ENCODE results near the gene TAF6L.
"Not testable (repeated sequence)": the region's sequence is repeated elsewhere in the genome, so short reads cannot be mapped to it uniquely, and the experiment has no call there.

Gene TAF6L

DNA sequence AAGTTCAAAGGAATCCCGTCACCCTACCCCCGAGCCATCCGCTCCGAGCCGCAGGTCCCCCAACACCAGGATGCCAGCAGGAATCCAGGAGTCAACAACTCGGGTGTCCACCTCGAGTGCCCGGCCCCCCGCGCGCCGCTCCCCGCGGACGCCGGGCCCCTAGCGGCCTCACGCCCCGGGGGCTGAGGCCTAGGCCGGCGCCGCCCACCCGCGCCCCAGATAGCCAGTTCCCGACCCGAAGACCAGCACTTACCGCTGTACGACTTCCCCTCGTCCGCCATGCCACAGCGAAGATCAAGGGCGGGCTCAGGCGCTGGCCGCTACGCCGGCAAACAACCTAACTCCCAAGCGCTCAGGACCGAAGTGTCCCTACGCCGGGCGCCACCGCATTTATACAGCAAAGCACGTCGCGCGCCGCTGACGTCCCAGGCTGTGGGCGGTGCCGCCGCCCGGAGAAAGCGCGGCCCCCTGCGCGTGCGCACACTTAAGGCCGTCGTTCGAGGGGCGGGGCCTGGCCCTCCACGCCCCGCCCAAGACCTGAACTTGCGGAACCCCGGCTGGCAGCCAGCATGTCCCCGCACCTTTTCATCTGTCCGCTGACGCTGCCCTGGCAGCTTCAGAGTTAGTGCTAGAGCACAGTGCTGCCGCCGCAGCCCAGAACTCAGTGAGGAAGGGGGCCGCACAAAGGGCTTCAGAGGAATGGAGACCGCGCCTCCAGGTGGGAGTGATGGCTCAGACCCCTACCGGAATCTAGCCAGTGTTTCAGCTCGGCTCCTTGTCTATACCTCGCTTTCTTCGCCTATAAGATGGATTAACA lies 34.1 kb downstream of the TAF6L start, which contains the start of gene NXF1:
Gene NXF1 (minus strand): TSS at position 365 of the 817 bp plus-strand sequence. CDS start 84 bp downstream, at position 281.
- peak; percentile 93 for DNase-seq (ENCODE audit: low read depth)

DNA sequence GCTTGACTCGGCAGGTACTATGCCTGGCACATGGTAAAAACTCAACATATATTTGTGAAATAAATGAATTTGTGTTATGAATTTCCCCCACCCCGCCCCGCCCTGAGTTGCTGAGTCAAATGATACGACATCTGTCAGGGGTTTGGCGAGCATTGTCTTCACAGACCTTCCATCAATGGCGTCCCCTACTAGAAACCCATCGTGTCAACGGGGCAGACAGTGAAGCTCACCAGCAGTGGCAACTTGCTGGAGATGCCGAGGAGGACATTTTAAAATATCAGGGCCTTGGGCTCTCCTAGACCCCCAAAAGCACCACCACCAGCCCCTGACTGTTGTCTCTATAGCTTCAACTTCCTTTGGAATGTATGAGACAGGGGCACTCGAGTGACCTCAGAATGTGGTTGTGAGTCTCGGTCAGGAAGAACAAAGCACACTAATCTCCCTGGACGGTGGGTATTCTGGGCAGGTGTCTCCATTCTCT lies 34.8 kb downstream of the TAF6L start:
- no peak for DNase-seq (ENCODE audit: low read depth)

DNA sequence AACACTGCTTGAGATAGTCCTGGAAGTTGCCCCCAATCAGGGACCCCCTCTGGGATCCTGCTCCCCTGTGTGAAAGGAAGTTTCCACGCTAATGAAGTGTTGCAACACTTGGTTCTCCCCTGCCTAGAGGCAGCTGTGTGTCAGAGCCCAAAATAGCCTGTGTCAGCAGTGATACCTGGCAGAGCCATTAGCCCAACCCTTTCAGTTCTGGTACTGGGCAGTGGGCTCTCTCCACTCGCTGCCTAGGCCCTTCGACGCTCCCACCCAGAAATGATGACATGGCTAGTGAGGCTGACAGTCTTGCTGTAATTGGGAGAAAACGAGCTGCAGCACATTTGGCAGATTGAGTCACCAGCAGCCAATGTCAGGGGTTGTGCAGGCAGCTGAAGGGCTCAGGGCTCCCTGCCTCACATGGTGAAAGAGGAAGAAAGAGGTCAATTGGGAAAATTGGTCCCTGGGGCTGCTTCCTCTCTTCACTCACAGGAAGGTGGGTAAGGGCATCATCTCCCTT lies 35.5 kb downstream of the TAF6L start:
- DNase-seq (ENCODE audit: low read depth): no peak

DNA sequence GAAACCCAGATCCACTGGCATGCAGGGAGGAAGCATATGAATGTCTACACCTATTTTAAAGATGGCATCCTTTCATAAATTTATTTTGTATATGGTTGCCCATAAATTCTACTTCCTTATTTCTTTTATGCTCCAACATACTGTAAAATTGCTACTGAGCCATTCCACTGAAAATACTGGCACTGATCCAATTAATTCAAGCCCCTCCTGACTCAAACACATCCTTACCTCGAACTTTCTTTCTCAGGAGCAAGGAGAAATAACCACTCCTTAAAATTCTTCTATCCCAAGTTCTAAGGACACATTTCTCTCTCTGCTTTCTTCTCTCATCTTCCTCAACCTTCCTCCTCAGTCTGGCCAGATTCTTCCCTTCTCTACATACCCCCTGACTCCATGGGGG lies 39.6 kb downstream of the TAF6L start:
- DNase-seq (ENCODE audit: low read depth): no peak

DNA sequence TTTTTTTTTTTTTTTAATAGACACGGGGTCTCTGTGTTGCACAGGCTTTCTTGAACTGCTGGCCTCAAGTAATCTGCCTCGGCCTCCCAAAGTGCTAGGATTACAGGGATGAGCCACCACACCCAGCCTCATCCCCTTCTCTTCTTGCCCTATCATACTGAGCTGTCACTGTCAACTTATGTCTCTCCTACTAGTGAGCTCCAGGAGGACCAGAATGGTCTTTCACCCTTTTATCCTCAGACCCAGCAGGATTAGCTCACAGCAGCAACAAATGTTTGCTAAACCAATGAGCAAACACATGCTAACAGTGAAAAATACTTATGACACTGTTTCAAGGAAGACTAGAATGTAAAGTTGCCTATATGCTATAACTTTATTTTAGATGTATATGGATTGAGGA lies 40.5 kb downstream of the TAF6L start:
- no peak for DNase-seq (ENCODE audit: low read depth)

DNA sequence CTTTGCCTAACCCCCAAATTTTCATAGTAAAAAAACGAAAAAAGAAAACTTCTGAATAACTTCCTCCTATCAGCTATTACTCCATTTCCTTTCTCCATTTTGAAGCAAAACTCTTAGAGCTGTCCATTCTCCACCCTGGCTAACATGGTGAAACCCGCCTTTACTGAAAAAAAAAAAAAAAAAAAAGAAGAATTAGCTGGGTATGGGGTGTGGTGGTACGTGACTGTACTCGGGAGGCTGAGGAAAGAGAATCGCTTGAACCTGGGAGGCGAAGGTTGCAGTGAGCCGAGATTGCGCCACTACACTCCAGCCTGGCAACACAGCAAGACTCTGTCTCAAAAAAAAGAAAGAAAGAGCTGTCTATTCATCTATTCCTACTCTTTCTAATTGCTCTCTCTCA lies 45.4 kb downstream of the TAF6L start:
- DNase-seq (ENCODE audit: low read depth): no peak

DNA sequence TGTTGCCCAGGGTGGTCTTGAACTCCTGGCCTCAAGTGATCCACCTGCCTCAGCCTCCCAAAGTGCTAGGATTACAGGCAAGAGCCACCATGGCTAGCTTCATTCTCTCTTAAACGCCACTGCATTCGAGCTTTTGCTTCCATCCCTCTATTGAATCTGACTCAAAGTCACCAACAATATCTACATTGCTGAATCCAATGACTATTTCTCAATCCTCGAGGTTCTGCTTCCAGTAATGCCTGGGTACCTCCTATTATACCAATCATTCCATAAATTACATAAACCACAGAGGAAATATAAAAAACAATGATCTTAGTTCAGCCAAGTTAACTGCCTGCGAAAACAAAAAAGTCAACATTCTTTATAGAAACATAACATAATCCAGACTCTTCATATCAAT lies 45.9 kb downstream of the TAF6L start:
- DNase-seq (ENCODE audit: low read depth): no peak

DNA sequence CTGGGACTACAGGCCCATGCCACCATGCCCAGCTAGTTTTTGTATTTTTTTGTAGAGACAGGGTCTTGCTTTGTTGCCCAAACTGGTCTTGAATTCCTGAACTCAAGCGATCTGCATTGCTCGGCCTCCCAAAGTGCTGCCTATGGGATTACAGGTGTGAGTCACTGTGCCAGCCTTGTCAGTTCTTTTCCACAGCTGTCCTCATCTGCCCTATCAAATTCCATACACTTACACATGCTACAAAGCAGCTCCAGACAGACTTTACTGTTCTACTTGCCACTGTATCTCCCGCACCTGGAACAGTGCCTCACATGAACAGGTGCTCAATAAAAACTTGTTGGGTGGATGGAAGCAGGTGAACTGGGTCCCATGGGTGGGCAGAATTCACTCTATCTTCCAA lies 52.5 kb downstream of the TAF6L start:
- no peak for DNase-seq (ENCODE audit: low read depth)

DNA sequence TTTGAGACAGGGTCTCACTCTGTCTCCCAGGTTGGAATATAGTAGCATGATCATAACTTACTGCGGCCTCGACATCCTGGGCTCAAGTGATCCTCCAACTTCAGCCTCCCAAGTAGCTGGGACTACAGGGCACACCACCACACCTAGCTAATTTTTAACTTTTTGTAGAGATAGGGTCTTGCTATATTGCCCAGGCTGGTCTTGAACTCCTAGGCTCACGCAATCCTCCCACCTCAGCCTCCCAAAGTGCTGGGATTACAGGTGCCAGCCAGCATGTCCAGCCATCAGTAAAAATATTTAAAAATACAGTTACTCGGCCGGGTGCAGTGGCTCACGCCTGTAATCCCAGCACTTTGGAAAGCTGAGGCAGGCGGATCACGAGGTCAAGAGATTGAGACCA lies 56.9 kb downstream of the TAF6L start:
- DNase-seq (ENCODE audit: low read depth): not testable (repeated sequence)

DNA sequence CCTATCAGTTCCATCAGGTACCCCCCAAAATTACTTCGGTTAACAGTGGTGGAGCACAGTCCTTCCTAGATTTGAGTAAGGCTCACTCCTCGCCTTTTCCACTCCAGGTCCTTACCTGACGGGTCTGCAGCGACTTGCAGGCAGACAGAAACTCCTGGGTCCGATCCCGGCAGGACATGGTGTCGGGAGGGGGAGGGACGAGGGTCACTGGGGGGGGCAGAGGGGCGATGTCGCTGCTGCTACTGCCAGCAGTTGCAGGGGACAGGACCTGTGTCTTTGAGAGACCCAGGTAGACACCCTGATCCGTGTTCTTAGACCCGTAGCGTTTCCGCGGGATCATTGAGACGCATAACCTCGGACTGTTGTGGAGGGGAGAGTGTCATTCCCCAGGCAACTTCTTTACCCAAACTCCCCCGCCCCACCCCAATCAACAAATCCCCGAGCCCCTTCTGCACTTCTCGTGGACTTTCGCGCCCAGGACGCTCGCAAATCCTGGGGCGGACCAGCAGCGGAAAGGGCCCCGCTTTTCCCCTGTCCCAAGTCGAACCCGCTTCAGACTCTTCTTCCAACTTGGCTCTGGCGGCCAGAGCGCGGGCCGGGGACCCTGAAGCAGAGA lies 59.8 kb downstream of the TAF6L start:
- DNase-seq (ENCODE audit: low read depth): no peak

DNA sequence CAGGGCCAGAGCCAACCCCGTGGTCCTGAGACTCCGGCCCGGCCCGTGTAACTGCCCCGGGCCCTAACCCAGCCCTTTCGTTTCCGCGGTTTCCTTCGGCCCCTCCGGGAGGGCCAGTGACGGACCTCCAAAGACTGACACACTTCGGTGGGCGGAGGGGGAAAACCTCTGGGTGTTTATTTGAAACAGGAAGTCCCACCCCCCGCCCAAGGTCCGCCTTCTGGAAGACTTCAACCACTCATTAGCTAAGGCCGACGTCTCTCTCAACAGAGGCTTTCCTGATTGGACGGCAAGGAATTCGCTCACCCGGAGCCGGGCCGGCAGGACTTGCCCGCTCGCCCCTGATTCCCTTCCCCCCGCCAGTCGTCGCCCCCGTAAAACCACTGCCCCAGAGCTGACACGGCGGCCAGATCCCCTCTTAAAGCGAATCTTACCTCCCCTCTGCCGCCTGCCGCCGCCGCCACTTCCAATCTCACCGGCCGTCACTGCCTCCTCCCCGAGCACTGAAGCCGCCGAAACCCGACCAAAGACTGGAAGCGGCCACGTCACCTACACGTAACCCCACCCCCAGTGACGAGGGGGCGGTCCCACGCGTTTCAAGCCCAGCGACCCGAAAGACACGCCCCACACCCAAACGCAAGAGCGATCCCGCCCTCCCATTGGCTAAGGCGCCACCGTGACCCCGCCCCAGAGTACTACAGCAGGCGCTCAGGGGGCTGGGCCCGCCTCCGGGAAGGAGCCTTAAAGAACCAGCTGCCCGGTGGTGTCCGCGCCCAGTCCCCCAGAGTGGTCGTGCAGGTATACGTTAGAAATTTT lies 60.5 kb downstream of the TAF6L start, which contains the start of gene STX5:
Gene STX5 (minus strand): TSS at position 532 of the 816 bp plus-strand sequence. CDS start 808 bp downstream, outside the sequence.
- DNase-seq (ENCODE audit: low read depth): peak; percentile 100

DNA sequence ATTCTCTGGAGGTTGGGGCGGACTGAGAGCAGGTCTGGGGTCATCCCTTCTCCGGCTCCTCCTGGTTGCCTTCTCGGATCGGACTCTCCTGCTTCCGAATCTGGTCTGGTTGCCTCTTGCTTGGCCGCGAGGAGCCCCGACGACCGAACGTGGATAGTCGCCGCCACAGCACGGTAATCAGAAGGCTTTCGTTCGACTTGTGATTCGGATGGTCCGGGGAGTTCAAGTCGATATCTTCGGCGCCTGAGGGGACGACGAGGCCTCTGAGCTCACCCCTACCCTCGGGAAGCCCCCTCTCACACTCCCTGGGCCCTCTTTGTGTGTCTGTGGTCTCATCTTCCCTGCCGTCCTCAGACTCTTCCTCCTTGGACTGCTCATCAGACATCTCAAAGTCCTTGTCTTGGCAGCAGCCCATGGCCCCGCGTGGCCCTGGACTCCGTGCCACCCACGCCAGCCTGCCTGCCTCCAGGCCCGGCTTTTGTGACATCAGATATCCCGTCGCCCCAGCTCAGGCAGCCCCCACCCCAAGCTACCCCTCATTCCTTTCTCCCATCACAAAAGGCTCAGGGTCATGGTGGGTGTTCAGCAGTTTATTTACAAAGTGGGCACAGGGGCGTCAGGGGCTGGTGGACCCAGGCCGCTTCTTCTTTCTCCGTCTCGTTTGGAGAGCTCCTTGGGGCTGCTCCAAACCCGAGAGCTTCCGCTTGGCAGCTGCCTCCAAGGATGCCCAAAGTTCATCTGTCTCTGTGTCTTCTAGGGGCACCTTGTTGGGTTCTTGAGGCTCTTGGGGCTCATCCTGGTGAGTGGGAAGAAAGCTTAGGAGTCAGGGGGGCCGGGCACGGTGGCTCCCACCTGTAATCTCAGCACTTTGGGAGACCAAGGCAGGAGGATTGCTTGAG lies 61.4 kb downstream of the TAF6L start, which contains the start of gene TEX54:
Gene TEX54 (minus strand): TSS at position 506 of the 899 bp plus-strand sequence.
- no peak for DNase-seq (ENCODE audit: low read depth)

DNA sequence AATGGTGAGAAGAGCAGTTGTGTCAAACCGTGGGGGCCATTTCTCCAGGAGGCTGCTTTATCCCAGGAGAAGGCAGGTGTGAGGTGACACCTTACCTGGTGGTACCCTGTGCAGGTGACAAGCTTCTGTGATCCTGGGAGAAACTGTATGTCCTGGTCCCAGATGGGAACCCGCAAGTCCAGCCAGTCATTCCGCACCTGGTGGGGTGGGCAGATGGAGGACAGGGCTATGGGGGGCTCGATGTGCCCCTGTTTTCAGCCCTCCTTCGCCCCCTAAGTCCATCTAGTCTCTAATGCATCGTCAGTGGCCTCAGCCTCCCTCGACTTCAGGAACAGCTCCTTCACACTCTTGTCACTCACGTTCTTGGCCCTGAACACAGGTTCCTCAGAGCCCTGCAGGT lies 64.1 kb downstream of the TAF6L start:
- no peak for DNase-seq (ENCODE audit: low read depth)

All from activated gamma-delta T cell treated with anti-CD3 and anti-CD28 coated beads, Interleukin-2, amount 50 U/mL, for 16 hours (primary cell).